Choroid plexus epithelial cell (primary cell): Measurements from ENCODE around the gene CPZ.
A peak's percentile ranks its signal among the peaks of the same experiment; 100 is the strongest.

Source experiments
- DNase-seq: peaks from one replicate; pipeline ENCODE4 v3.0.0-alpha.2; 2010; ENCODE audit warnings: low read depth
- H3K4me3 ChIP-seq: 2 replicates; pipeline ENCODE4 v1.5.1; 2011; ENCODE audit warnings: low read depth, mild to moderate bottlenecking, control low read depth, low read length, moderate library complexity
- CTCF ChIP-seq: conservative IDR thresholded peaks from 2 replicates; pipeline ENCODE4 v1.5.1; 2011; ENCODE audit warnings: low read depth, mild to moderate bottlenecking, control low read depth, inconsistent platforms, low read length, moderate library complexity

Gene CPZ

GRCh38 chr4:8582016-8582415 is 10.5 kb upstream of the CPZ start:
- no peak overlapping the region for H3K4me3 ChIP-seq
- no peak for TF ChIP-seq CTCF
- DNase-seq: no peak

- DNase-seq: no peak
- no peak overlapping the region for H3K4me3 ChIP-seq
- TF ChIP-seq CTCF: no peak
Observed at GRCh38 chr4:8582436-8582835, 10.1 kb upstream of the CPZ start.

GRCh38 chr4:8582941-8583654 is 9.5 kb upstream of the CPZ start:
- no peak for TF ChIP-seq CTCF
- no peak for DNase-seq

GRCh38 chr4:8583655-8584025 is 8.9 kb upstream of the CPZ start:
- no peak overlapping the region for H3K4me3 ChIP-seq
- no peak for DNase-seq
- no peak for TF ChIP-seq CTCF

More at GRCh38 chr4:8582941-8583654, 9.5 kb upstream of the CPZ start:
- H3K4me3 ChIP-seq: no peak overlapping the region

GRCh38 chr4:8585186-8585585 is 7.4 kb upstream of the CPZ start:
- peak; percentile 7 for TF ChIP-seq CTCF
- no peak for DNase-seq
- H3K4me3 ChIP-seq: no peak overlapping the region

GRCh38 chr4:8585721-8586212 is 6.8 kb upstream of the CPZ start:
- no peak overlapping the region for H3K4me3 ChIP-seq
- TF ChIP-seq CTCF: no peak
- no peak for DNase-seq

GRCh38 chr4:8586246-8586645 is 6.3 kb upstream of the CPZ start:
- TF ChIP-seq CTCF: no peak
- no peak overlapping the region for H3K4me3 ChIP-seq
- no peak for DNase-seq
